Measurements from ENCODE around the gene POFUT2.

Gene POFUT2

GRCh38 chr21:45291613-45292398 lies 4.1 kb upstream of the POFUT2 start:
- no peak for DNase-seq
- no peaks in the 10 kb centered on the region for H3K27me3 ChIP-seq (replicated peaks in 2 of 5; ENCODE audit: control insufficient read depth in 4 of 5, insufficient read depth in 5 of 5, low read length in 4 of 5)
- H3K9me3 ChIP-seq (ENCODE audit: control extremely low read depth in 1 of 5, control insufficient read depth in 4 of 5, insufficient read depth in 2 of 5, low read depth in 1 of 5, low read length in 4 of 5), result no peaks in the 10 kb centered on the region
- no peak overlapping the region for H3K4me3 ChIP-seq (ENCODE audit: control insufficient read depth in 1 of 7, extremely low read depth in 1 of 7, insufficient read depth in 4 of 7, low read depth in 2 of 7, low read length in 6 of 7)
- H3K4me1 ChIP-seq (ENCODE audit: control extremely low read depth in 1 of 4, control insufficient read depth in 4 of 4, insufficient read depth in 4 of 4, low read length in 3 of 4), result peaks cover 0 to 39% (median 22%) of the 10 kb centered on the region in 4 experiments
- ChIA-PET CTCF (interaction anchor here (1.0 to 6.7 kb wide), 12 partner anchors 10 to 151 kb away, joined by 3 to 87 read pairs (median 6); no protein-coding TSS in a partner anchor), POLR2A (interaction anchor here (0.6 to 0.9 kb wide), 3 partner anchors 17 to 153 kb away, joined by 3 read pairs; no protein-coding TSS in a partner anchor)
- H3K27ac ChIP-seq (ENCODE audit: insufficient read depth in 1 of 2, low read depth in 1 of 2, low read length in 2 of 2, poor library complexity in 1 of 2, severe bottlenecking in 2 of 2), result no peak overlapping the region
- 86% methylated on average over 20 of the region's 34 CpGs for WGBS (ENCODE audit: insufficient coverage)
- H3K36me3 ChIP-seq (ENCODE audit: control insufficient read depth in 4 of 4, insufficient read depth in 4 of 4, low read length in 3 of 4), result no peaks in the 10 kb centered on the region

- ChIA-PET CTCF (interaction anchor here (0.6 to 6.7 kb wide), 11 partner anchors 18 to 169 kb away, joined by 3 to 87 read pairs (median 5); no protein-coding TSS in a partner anchor), POLR2A (no interaction called here)
- Histone ChIP-seq H3K4me1 (ENCODE audit: control extremely low read depth in 1 of 4, control insufficient read depth in 4 of 4, insufficient read depth in 4 of 4, low read length in 3 of 4) (peaks cover 0 to 44% (median 26%) of the 10 kb centered on the region in 4 experiments), H3K36me3 (ENCODE audit: control insufficient read depth in 4 of 4, insufficient read depth in 4 of 4, low read length in 3 of 4) (no peaks in the 10 kb centered on the region), H3K27ac (ENCODE audit: insufficient read depth in 1 of 2, low read depth in 1 of 2, low read length in 2 of 2, poor library complexity in 1 of 2, severe bottlenecking in 2 of 2) (no peak overlapping the region), H3K9me3 (ENCODE audit: control extremely low read depth in 1 of 5, control insufficient read depth in 4 of 5, insufficient read depth in 2 of 5, low read depth in 1 of 5, low read length in 4 of 5) (no peaks in the 10 kb centered on the region), H3K4me3 (ENCODE audit: control insufficient read depth in 1 of 7, extremely low read depth in 1 of 7, insufficient read depth in 4 of 7, low read depth in 2 of 7, low read length in 6 of 7) (no peak overlapping the region), H3K27me3 (replicated peaks in 2 of 5; ENCODE audit: control insufficient read depth in 4 of 5, insufficient read depth in 5 of 5, low read length in 4 of 5) (no peaks in the 10 kb centered on the region)
- WGBS (ENCODE audit: insufficient coverage), result 85% methylated on average over 13 of the region's 14 CpGs
- no peak for DNase-seq
These were observed 3.4 kb upstream of the POFUT2 start for GRCh38 chr21:45290948-45291612.

- Histone ChIP-seq H3K27ac (ENCODE audit: insufficient read depth in 1 of 2, low read depth in 1 of 2, low read length in 2 of 2, poor library complexity in 1 of 2, severe bottlenecking in 2 of 2) (no peak overlapping the region), H3K36me3 (ENCODE audit: control insufficient read depth in 4 of 4, insufficient read depth in 4 of 4, low read length in 3 of 4) (peaks cover 3 to 11% (median 10%) of the 10 kb centered on the region in 4 experiments), H3K4me3 (ENCODE audit: control insufficient read depth in 1 of 7, extremely low read depth in 1 of 7, insufficient read depth in 4 of 7, low read depth in 2 of 7, low read length in 6 of 7) (no peak overlapping the region), H3K4me1 (ENCODE audit: control extremely low read depth in 1 of 4, control insufficient read depth in 4 of 4, insufficient read depth in 4 of 4, low read length in 3 of 4) (peaks cover 0 to 39% (median 26%) of the 10 kb centered on the region in 4 experiments), H3K27me3 (replicated peaks in 2 of 5; ENCODE audit: control insufficient read depth in 4 of 5, insufficient read depth in 5 of 5, low read length in 4 of 5) (no peaks in the 10 kb centered on the region), H3K9me3 (ENCODE audit: control extremely low read depth in 1 of 5, control insufficient read depth in 4 of 5, insufficient read depth in 2 of 5, low read depth in 1 of 5, low read length in 4 of 5) (no peaks in the 10 kb centered on the region)
- ChIA-PET POLR2A (no interaction called here), CTCF (interaction anchor here (0.7 to 6.7 kb wide), 11 partner anchors 19 to 342 kb away, joined by 3 to 87 read pairs (median 4); no protein-coding TSS in a partner anchor)
- DNase-seq, result peak; percentile 34 to 59 (median 56)
- 97% methylated on average over 15 of the region's 19 CpGs for WGBS (ENCODE audit: insufficient coverage)
These were observed 2.2 kb upstream of the POFUT2 start for GRCh38 chr21:45289655-45290515.

- peaks cover 0 to 31% (median 24%) of the 10 kb centered on the region in 4 experiments for H3K4me1 ChIP-seq (ENCODE audit: control extremely low read depth in 1 of 4, control insufficient read depth in 4 of 4, insufficient read depth in 4 of 4, low read length in 3 of 4)
- no peak overlapping the region for H3K4me3 ChIP-seq (ENCODE audit: control insufficient read depth in 1 of 7, extremely low read depth in 1 of 7, insufficient read depth in 4 of 7, low read depth in 2 of 7, low read length in 6 of 7)
- H3K27me3 ChIP-seq (replicated peaks in 2 of 5; ENCODE audit: control insufficient read depth in 4 of 5, insufficient read depth in 5 of 5, low read length in 4 of 5), result no peaks in the 10 kb centered on the region
- H3K9me3 ChIP-seq (ENCODE audit: control extremely low read depth in 1 of 5, control insufficient read depth in 4 of 5, insufficient read depth in 2 of 5, low read depth in 1 of 5, low read length in 4 of 5), result no peaks in the 10 kb centered on the region
- peaks cover 6 to 19% (median 17%) of the 10 kb centered on the region in 4 experiments for H3K36me3 ChIP-seq (ENCODE audit: control insufficient read depth in 4 of 4, insufficient read depth in 4 of 4, low read length in 3 of 4)
- no peak for DNase-seq
- ChIA-PET CTCF (interaction anchor here (0.9 to 6.7 kb wide), 8 partner anchors 20 to 341 kb away, joined by 3 to 87 read pairs (median 5); no protein-coding TSS in a partner anchor), POLR2A (no interaction called here)
- 100% methylated on average over 3 of the region's 3 CpGs for WGBS (ENCODE audit: insufficient coverage)
- H3K27ac ChIP-seq (ENCODE audit: insufficient read depth in 1 of 2, low read depth in 1 of 2, low read length in 2 of 2, poor library complexity in 1 of 2, severe bottlenecking in 2 of 2), result no peak overlapping the region
These were observed 1.4 kb upstream of the POFUT2 start for GRCh38 chr21:45289134-45289533.

GRCh38 chr21:45288441-45288841 lies 746 bp upstream of the POFUT2 start:
- H3K9me3 ChIP-seq (ENCODE audit: control extremely low read depth in 1 of 5, control insufficient read depth in 4 of 5, insufficient read depth in 2 of 5, low read depth in 1 of 5, low read length in 4 of 5), result no peaks in the 10 kb centered on the region
- H3K4me3 ChIP-seq (ENCODE audit: control insufficient read depth in 1 of 7, extremely low read depth in 1 of 7, insufficient read depth in 4 of 7, low read depth in 2 of 7, low read length in 6 of 7), result peak overlapping the region; percentile 18 to 86 (median 66)
- H3K27me3 ChIP-seq (replicated peaks in 2 of 5; ENCODE audit: control insufficient read depth in 4 of 5, insufficient read depth in 5 of 5, low read length in 4 of 5), result no peaks in the 10 kb centered on the region
- peaks cover 0 to 26% (median 24%) of the 10 kb centered on the region in 4 experiments for H3K4me1 ChIP-seq (ENCODE audit: control extremely low read depth in 1 of 4, control insufficient read depth in 4 of 4, insufficient read depth in 4 of 4, low read length in 3 of 4)
- peak in 1 of 3 donors; percentile 20 for DNase-seq
- POLR2A ChIA-PET, result interaction anchor here (0.6 kb wide), 1 partner anchor 30 kb away, joined by 3 read pairs; no protein-coding TSS in a partner anchor
- H3K27ac ChIP-seq (ENCODE audit: insufficient read depth in 1 of 2, low read depth in 1 of 2, low read length in 2 of 2, poor library complexity in 1 of 2, severe bottlenecking in 2 of 2), result peak overlapping the region in 1 of 2 experiments; percentile 34
- H3K36me3 ChIP-seq (ENCODE audit: control insufficient read depth in 4 of 4, insufficient read depth in 4 of 4, low read length in 3 of 4), result peaks cover 6 to 26% (median 23%) of the 10 kb centered on the region in 4 experiments
- 25% methylated on average over 29 of the region's 34 CpGs for WGBS (ENCODE audit: insufficient coverage)
- CTCF ChIA-PET, result interaction anchor here (1.0 to 1.7 kb wide), 3 partner anchors 20 to 148 kb away, joined by 3 to 10 read pairs (median 5); no protein-coding TSS in a partner anchor

- H3K9me3 ChIP-seq (ENCODE audit: control extremely low read depth in 1 of 5, control insufficient read depth in 4 of 5, insufficient read depth in 2 of 5, low read depth in 1 of 5, low read length in 4 of 5), result no peaks in the 10 kb centered on the region
- peaks cover 6 to 39% (median 33%) of the 10 kb centered on the region in 4 experiments for H3K36me3 ChIP-seq (ENCODE audit: control insufficient read depth in 4 of 4, insufficient read depth in 4 of 4, low read length in 3 of 4)
- CTCF ChIA-PET, result interaction anchor here (1.5 to 1.7 kb wide), 2 partner anchors 146 kb away, joined by 5 to 10 read pairs; no protein-coding TSS in a partner anchor
- WGBS (ENCODE audit: insufficient coverage), result 40% methylated on average over 8 of the region's 54 CpGs
- H3K4me3 ChIP-seq (ENCODE audit: control insufficient read depth in 1 of 7, extremely low read depth in 1 of 7, insufficient read depth in 4 of 7, low read depth in 2 of 7, low read length in 6 of 7), result peak overlapping the region in 5 of 7 experiments; percentile 8 to 86 (median 53)
- no peaks in the 10 kb centered on the region for H3K27me3 ChIP-seq (replicated peaks in 2 of 5; ENCODE audit: control insufficient read depth in 4 of 5, insufficient read depth in 5 of 5, low read length in 4 of 5)
- POLR2A ChIA-PET, result no interaction called here
- no peak overlapping the region for H3K27ac ChIP-seq (ENCODE audit: insufficient read depth in 1 of 2, low read depth in 1 of 2, low read length in 2 of 2, poor library complexity in 1 of 2, severe bottlenecking in 2 of 2)
- H3K4me1 ChIP-seq (ENCODE audit: control extremely low read depth in 1 of 4, control insufficient read depth in 4 of 4, insufficient read depth in 4 of 4, low read length in 3 of 4), result peaks cover 0 to 13% (median 10%) of the 10 kb centered on the region in 4 experiments
- peak in 1 of 3 donors; percentile 10 for DNase-seq
These were observed 841 bp downstream of the POFUT2 start for GRCh38 chr21:45286671-45287437.

Measured in common myeloid progenitor, CD34-positive (primary cell).